HepG2 (cell line): ENCODE results near the gene RHOT2. TPM values are rescaled to one million over a fixed set of nuclear protein-coding genes. Genes with fewer than 3 reads are reported as not detected.

Experiments used
- CREBL2 ChIP-seq: sonication (generic); formaldehyde crosslinking; IDR thresholded peaks from 2 replicates; pipeline ENCODE4 v1.8.1; 2023; ENCODE audit warnings: missing genetic modification reagents, mild to moderate bottlenecking, borderline replicate concordance
- HMGA1 ChIP-seq: sonication (generic); formaldehyde crosslinking; conservative IDR thresholded peaks from 2 replicates; pipeline ENCODE4 v1.4.0; 2020; ENCODE audit warnings: missing genetic modification reagents
- HNF4A ChIP-seq: sonication (generic); formaldehyde crosslinking; IDR thresholded peaks from 2 replicates; pipeline ENCODE4 v1.4.0; 2020; ENCODE audit warnings: missing genetic modification reagents
- NCOA2 ChIP-seq: sonication (generic); formaldehyde crosslinking; IDR thresholded peaks from 2 replicates; pipeline ENCODE4 v1.8.0; 2022; ENCODE audit warnings: inconsistent platforms
- NCOA5 ChIP-seq: sonication (generic); formaldehyde crosslinking; IDR thresholded peaks from 2 replicates; pipeline ENCODE4 v1.4.0; 2020; ENCODE audit warnings: missing genetic modification reagents
- NFRKB ChIP-seq: fragments of 450-650 bp; IDR thresholded peaks from 2 replicates; pipeline ENCODE4 v1.6.1; 2017
- NKX3-1 ChIP-seq: sonication (generic); formaldehyde crosslinking; IDR thresholded peaks from 2 replicates; pipeline ENCODE4 v1.5.0; 2020; ENCODE audit warnings: missing genetic modification reagents
- PAF1 ChIP-seq: IDR thresholded peaks from 2 replicates; pipeline ENCODE4 v1.6.1; 2016; ENCODE audit warnings: missing genetic modification reagents, missing compliant biosample characterization
- POLR2G ChIP-seq: fragments of 200-400 bp; formaldehyde crosslinking; IDR thresholded peaks from 2 replicates; pipeline ENCODE4 v1.6.1; 2018; ENCODE audit warnings: mild to moderate bottlenecking, low read depth, low read length, moderate library complexity
- SMARCC2 ChIP-seq: fragments of 450-650 bp; IDR thresholded peaks from 2 replicates; pipeline ENCODE4 v1.6.1; 2017; ENCODE audit warnings: antibody characterized with exemption, mild to moderate bottlenecking
- THAP11 ChIP-seq: IDR thresholded peaks from 2 replicates; pipeline ENCODE4 v1.6.1; 2016; ENCODE audit warnings: missing biosample characterization, missing genetic modification reagents
- XRCC5 ChIP-seq: fragments of 200-400 bp; formaldehyde crosslinking; optimal IDR thresholded peaks from 2 replicates; pipeline ENCODE3; 2017; ENCODE audit warnings: mild to moderate bottlenecking, low read length
- ZNF121 ChIP-seq: sonication (generic); formaldehyde crosslinking; IDR thresholded peaks from 2 replicates; pipeline ENCODE4 v1.5.0; 2020; ENCODE audit warnings: mild to moderate bottlenecking, missing genetic modification reagents
- ZNF143 ChIP-seq: sonication (generic); formaldehyde crosslinking; IDR thresholded peaks from 2 replicates; pipeline ENCODE4 v1.4.0; 2020; ENCODE audit warnings: missing genetic modification reagents
- ZNF235 ChIP-seq: sonication (generic); formaldehyde crosslinking; IDR thresholded peaks from 2 replicates; pipeline ENCODE4 v1.8.1; 2023; ENCODE audit warnings: mild to moderate bottlenecking, missing genetic modification reagents, borderline replicate concordance
- ZNF276 ChIP-seq: sonication (generic); formaldehyde crosslinking; IDR thresholded peaks from 2 replicates; pipeline ENCODE4 v1.4.0; 2020; ENCODE audit warnings: mild to moderate bottlenecking, low read depth, missing genetic modification reagents
- ZNF337 ChIP-seq: sonication (generic); formaldehyde crosslinking; IDR thresholded peaks from 2 replicates; pipeline ENCODE4 v1.5.1; 2020; ENCODE audit warnings: missing genetic modification reagents, low read depth, mild to moderate bottlenecking, borderline replicate concordance
- ZNF547 ChIP-seq: sonication (generic); formaldehyde crosslinking; IDR thresholded peaks from 2 replicates; pipeline ENCODE4 v1.5.1; 2020; ENCODE audit warnings: mild to moderate bottlenecking, missing genetic modification reagents
- ZNF788 ChIP-seq: sonication (generic); formaldehyde crosslinking; IDR thresholded peaks from 2 replicates; pipeline ENCODE4 v1.5.0; 2020; ENCODE audit warnings: mild to moderate bottlenecking, missing genetic modification reagents, borderline replicate concordance
- polyA plus RNA-seq, 8 experiments: library from polyadenylated mRNA; depleted of rRNA in 3 of 8; stranded (reverse) in 7 of 8; unstranded in 1 of 8; fragments of >200 nt; fragmentation: Illumina TruSeq in 4 of 8; extraction: Trizol in 4 of 8; gene quantifications; 2 replicates each; pipeline versions ENCODE4 v1.2.1 to v1.2.3, GENCODE V29; 2011 to 2016; ENCODE audit warnings: low read depth in 4 of 8, missing spikeins in 1 of 8, mixed read lengths in 1 of 8; ENCODE audit not compliant: insufficient read depth in 1 of 8
- total RNA-seq, 5 experiments: library from RNA; depleted of rRNA; stranded (reverse); fragments of >200 nt; fragmentation: Illumina TruSeq; extraction: Trizol; gene quantifications; 2 replicates each; pipeline ENCODE4 v1.2.3, GENCODE V29; 2016; ENCODE audit warnings: low read depth in 1 of 5
- TF ChIP-seq, protein P1 (sequence below): sonication (generic); formaldehyde crosslinking; conservative IDR thresholded peaks from 2 replicates; pipeline ENCODE4 v1.8.0; 2022; ENCODE audit warnings: low read depth, missing genetic modification reagents
- TF ChIP-seq, protein P2 (sequence below): IDR thresholded peaks from 2 replicates; pipeline ENCODE4 v1.6.1; 2016
- TF ChIP-seq, protein P3 (sequence below): sonication (generic); formaldehyde crosslinking; IDR thresholded peaks from 2 replicates; pipeline ENCODE4 v1.4.0; 2020; ENCODE audit warnings: missing genetic modification reagents
- TF ChIP-seq, protein P4 (sequence below): sonication (generic); formaldehyde crosslinking; IDR thresholded peaks from 2 replicates; pipeline ENCODE4 v1.9.0; 2021; ENCODE audit warnings: missing genetic modification reagents, borderline replicate concordance

Gene RHOT2
- total and polyA plus RNA-seq, 2 of the 13 experiments (the other 11 are each of a cell fraction or from before 2014, with no cell fraction given) = 63.6 to 76.9 TPM

DNA sequence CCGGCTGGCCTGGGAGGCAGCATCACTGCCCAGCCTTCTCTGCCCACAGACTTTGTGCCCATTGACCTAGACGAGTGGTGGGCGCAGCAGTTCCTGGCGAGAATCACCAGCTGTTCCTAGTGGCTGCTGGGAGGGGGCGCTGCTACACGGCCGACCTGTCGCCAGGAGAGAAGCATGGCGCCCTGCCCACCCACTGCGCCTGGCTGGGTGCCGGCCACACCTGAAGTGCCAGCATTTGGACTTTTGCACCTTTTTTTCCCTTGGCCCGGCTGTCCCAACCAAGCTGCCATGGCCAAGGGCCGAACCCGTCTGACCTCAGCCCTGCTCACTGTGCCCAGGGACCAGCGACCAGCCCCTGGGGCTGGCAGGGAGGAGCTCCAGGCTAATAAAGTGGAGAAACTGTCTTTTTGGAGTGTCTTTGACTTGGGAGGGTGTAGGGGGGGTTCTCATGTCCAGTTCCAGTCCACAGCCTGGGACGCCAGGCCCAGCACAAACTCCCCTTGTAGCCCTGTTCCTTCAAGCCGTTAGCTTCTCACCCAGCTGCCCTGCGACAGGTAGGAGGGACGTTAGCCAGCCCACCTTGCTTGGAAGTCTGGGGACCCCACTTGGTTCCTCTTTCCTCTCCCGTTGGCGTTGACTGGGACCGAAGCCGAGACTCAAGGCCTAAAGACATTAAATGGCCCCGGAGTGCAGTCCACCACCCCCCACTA lies 19.7 kb upstream of the RHOT2 start (continued):
- TF ChIP-seq, protein P1, sequence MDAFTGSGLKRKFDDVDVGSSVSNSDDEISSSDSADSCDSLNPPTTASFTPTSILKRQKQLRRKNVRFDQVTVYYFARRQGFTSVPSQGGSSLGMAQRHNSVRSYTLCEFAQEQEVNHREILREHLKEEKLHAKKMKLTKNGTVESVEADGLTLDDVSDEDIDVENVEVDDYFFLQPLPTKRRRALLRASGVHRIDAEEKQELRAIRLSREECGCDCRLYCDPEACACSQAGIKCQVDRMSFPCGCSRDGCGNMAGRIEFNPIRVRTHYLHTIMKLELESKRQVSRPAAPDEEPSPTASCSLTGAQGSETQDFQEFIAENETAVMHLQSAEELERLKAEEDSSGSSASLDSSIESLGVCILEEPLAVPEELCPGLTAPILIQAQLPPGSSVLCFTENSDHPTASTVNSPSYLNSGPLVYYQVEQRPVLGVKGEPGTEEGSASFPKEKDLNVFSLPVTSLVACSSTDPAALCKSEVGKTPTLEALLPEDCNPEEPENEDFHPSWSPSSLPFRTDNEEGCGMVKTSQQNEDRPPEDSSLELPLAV (CRISPR knock-in tag) = no peak
- no peak for TF ChIP-seq SMARCC2
- no peak for TF ChIP-seq NFRKB
- TF ChIP-seq POLR2G = no peak
- TF ChIP-seq NCOA5 (CRISPR knock-in tag) = no peak
- TF ChIP-seq, protein P2, sequence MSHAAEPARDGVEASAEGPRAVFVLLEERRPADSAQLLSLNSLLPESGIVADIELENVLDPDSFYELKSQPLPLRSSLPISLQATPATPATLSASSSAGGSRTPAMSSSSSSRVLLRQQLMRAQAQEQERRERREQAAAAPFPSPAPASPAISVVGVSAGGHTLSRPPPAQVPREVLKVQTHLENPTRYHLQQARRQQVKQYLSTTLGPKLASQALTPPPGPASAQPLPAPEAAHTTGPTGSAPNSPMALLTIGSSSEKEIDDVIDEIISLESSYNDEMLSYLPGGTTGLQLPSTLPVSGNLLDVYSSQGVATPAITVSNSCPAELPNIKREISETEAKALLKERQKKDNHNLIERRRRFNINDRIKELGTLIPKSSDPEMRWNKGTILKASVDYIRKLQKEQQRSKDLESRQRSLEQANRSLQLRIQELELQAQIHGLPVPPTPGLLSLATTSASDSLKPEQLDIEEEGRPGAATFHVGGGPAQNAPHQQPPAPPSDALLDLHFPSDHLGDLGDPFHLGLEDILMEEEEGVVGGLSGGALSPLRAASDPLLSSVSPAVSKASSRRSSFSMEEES (CRISPR knock-in tag) = no peak
- TF ChIP-seq NKX3-1 = no peak; the same call in 1 of the 2 replicates
- TF ChIP-seq ZNF143 (CRISPR knock-in tag) = peak; percentile 28; the same call in 1 of the 2 replicates
- no peak for TF ChIP-seq ZNF547 (CRISPR knock-in tag)
- TF ChIP-seq, protein P3, sequence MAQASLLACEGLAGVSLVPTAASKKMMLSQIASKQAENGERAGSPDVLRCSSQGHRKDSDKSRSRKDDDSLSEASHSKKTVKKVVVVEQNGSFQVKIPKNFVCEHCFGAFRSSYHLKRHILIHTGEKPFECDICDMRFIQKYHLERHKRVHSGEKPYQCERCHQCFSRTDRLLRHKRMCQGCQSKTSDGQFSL = peak; percentile 83
- no peak for TF ChIP-seq THAP11 (CRISPR knock-in tag)
- peak; percentile 68 for TF ChIP-seq HNF4A (CRISPR knock-in tag)
- no peak for TF ChIP-seq ZNF121 (CRISPR knock-in tag)
- TF ChIP-seq HMGA1 (CRISPR knock-in tag) = no peak
- TF ChIP-seq ZNF337 (CRISPR knock-in tag) = no peak
- no peak for TF ChIP-seq ZNF235 (CRISPR knock-in tag)
- no peak for TF ChIP-seq CREBL2 (CRISPR knock-in tag)
- TF ChIP-seq, protein P4, sequence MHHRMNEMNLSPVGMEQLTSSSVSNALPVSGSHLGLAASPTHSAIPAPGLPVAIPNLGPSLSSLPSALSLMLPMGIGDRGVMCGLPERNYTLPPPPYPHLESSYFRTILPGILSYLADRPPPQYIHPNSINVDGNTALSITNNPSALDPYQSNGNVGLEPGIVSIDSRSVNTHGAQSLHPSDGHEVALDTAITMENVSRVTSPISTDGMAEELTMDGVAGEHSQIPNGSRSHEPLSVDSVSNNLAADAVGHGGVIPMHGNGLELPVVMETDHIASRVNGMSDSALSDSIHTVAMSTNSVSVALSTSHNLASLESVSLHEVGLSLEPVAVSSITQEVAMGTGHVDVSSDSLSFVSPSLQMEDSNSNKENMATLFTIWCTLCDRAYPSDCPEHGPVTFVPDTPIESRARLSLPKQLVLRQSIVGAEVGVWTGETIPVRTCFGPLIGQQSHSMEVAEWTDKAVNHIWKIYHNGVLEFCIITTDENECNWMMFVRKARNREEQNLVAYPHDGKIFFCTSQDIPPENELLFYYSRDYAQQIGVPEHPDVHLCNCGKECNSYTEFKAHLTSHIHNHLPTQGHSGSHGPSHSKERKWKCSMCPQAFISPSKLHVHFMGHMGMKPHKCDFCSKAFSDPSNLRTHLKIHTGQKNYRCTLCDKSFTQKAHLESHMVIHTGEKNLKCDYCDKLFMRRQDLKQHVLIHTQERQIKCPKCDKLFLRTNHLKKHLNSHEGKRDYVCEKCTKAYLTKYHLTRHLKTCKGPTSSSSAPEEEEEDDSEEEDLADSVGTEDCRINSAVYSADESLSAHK (CRISPR knock-in tag) = no peak
- peak; percentile 67 for TF ChIP-seq XRCC5
- no peak for TF ChIP-seq ZNF788 (CRISPR knock-in tag)
- TF ChIP-seq NCOA2 (CRISPR knock-in tag) = no peak
- no peak for TF ChIP-seq ZNF276 (CRISPR knock-in tag)
- TF ChIP-seq PAF1 (CRISPR knock-in tag) = no peak
